Mesothelial cell of epicardium (in vitro differentiated cells): Measurements from ENCODE around the gene OSBPL6. TPM values are rescaled to one million over a fixed set of nuclear protein-coding genes. Genes with fewer than 3 reads are reported as not detected.

ENCODE experiments used
- DNase-seq, 2 experiments: peaks; one replicate each; pipeline ENCODE4 v3.0.0; 2021; ENCODE audit warnings: low spot score in 2 of 2; ENCODE audit not compliant: unreplicated experiment in 2 of 2
- H3K27ac Mint-ChIP-seq: 2 replicates; pipeline ENCODE4 v1.8.0; 2021; ENCODE audit warnings: mixed read lengths
- H3K27me3 Mint-ChIP-seq: 2 replicates; pipeline ENCODE4 v1.8.0; 2021; ENCODE audit warnings: low read depth, mixed read lengths
- H3K36me3 Mint-ChIP-seq: 2 replicates; pipeline ENCODE4 v1.8.0; 2021; ENCODE audit warnings: mixed read lengths
- H3K4me1 Mint-ChIP-seq: 2 replicates; pipeline ENCODE4 v1.8.0; 2021; ENCODE audit warnings: mixed read lengths
- H3K4me3 Mint-ChIP-seq: 2 replicates; pipeline ENCODE4 v1.8.0; 2021; ENCODE audit warnings: mild to moderate bottlenecking, moderate library complexity, mixed read lengths
- H3K9me3 Mint-ChIP-seq: 2 replicates; pipeline ENCODE4 v1.8.0; 2021; ENCODE audit warnings: mixed read lengths
- CTCF ChIP-seq: fragments of 200-600 bp; sonication (generic); IDR thresholded peaks from one replicate; pipeline ENCODE4 v1.5.0; 2021; ENCODE audit warnings: antibody characterized with exemption; ENCODE audit not compliant: unreplicated experiment
- total RNA-seq: library from RNA; stranded (reverse); gene quantifications from 3 replicates; pipeline ENCODE4 v1.2.1, GENCODE V29; 2021

The OSBPL6 gene
- total RNA-seq, 1 donor from 2014 or later = 2.8 TPM

DNA sequence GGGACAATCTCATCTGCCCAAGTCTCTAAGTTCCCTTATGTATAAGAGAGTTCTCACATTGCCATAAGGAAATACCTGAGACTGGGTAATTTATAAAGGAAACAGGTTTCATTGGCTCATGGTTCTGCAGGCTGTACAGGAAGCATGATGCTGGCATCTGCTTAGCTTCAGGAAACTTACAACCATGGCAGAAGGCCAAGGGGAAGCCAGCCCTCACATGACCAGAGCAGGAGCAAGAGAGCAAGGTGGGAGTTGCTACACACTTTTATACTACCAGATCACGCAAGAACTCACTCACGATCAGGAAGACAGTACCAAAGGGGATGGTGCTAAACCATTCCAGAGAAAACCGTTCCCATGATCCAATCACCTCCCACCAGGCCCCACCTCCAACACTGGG, 182.7 kb downstream of the OSBPL6 start:
- H3K27ac Mint-ChIP-seq = no peak overlapping the region

GRCh38 chr2:178379162-178380004, 185.1 kb downstream of the OSBPL6 start:
- Mint-ChIP-seq H3K27ac (no peak overlapping the region), H3K27me3 (no peaks in the 10 kb centered on the region), H3K4me3 (no peak overlapping the region), H3K9me3 (no peaks in the 10 kb centered on the region), H3K36me3 (no peaks in the 10 kb centered on the region), H3K4me1 (peaks cover 6% of the 10 kb centered on the region)
- TF ChIP-seq CTCF = no peak
- DNase-seq = no peak

More for the DNA sequence above, 182.7 kb downstream of the OSBPL6 start:
- TF ChIP-seq CTCF = no peak
- Mint-ChIP-seq H3K9me3 (no peaks in the 10 kb centered on the region), H3K4me3 (no peak overlapping the region), H3K4me1 (peaks cover 6% of the 10 kb centered on the region), H3K36me3 (no peaks in the 10 kb centered on the region), H3K27me3 (no peaks in the 10 kb centered on the region)
- no peak for DNase-seq

DNA sequence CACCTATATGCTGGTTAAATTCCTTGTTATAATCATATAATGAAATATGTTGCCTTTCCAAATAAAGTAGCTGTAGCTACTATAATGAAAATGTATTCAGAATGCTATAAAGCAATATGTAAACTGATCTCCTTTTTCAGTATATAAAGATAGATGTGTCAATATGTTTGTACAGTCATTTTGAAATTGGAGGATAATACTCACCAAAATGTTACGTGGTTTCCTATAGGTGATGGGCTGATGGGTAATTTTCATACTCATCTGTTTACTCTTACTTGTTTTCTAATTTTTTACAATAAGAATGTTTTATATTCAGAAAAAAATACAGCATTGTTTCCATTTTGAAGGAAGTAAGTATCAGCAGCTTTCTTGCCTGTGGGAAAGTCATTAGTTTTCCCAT, 186.5 kb downstream of the OSBPL6 start:
- TF ChIP-seq CTCF = no peak
- no peak overlapping the region for H3K4me3 Mint-ChIP-seq
- no peak overlapping the region for H3K27ac Mint-ChIP-seq
- DNase-seq = no peak
- no peaks in the 10 kb centered on the region for H3K27me3 Mint-ChIP-seq
- peaks cover 6% of the 10 kb centered on the region for H3K4me1 Mint-ChIP-seq
- no peaks in the 10 kb centered on the region for H3K9me3 Mint-ChIP-seq
- no peaks in the 10 kb centered on the region for H3K36me3 Mint-ChIP-seq

DNA sequence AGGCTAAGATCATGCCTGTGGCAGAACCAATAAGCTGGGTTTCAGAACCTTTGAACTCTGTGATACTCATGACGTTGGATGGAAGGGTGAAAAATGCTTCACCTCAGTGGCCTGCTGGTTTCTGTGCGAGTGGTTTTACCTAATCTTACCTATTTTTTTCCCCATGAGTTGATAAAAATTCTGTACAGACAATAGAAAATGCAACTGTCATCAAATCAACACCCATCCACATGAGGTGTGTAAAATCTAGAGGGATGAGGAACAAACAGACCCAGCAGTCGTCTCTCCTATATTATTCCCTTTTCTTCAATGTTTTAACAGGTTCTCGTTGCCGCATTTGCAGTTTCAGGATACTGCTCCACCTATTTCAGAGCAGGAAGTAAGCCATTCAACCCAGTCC, 189.4 kb downstream of the OSBPL6 start:
- no peaks in the 10 kb centered on the region for H3K9me3 Mint-ChIP-seq
- H3K27me3 Mint-ChIP-seq = no peaks in the 10 kb centered on the region
- peaks cover 6% of the 10 kb centered on the region for H3K4me1 Mint-ChIP-seq
- DNase-seq = no peak
- H3K27ac Mint-ChIP-seq = no peak overlapping the region
- no peak overlapping the region for H3K4me3 Mint-ChIP-seq
- H3K36me3 Mint-ChIP-seq = no peaks in the 10 kb centered on the region
- TF ChIP-seq CTCF = no peak

DNA sequence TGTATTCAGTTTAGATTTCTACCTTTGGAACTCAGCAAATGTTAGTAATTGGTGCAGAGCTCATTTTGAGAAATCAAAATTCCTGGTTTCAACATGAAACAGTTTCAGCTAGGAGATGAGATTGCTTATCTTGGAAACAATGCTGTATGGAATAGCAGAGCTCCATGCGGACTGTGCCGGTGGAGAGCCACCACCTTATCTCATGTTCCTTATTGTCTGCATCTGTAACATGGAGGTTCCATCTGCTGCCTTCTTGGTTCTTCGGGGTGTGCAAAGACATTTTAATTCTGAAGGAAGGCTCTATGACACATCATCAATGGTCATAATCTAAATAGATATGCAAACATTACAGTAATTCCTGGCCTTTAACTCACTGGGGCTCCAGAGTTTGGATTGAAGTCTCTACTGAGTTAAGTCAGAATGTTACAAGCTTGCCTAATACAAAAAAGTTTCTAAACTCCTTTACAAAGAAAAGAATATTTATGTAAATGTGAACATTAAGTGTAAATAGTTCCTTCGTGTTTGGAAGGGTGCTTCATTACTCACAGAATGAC, 191.4 kb downstream of the OSBPL6 start:
- no peak overlapping the region for H3K4me3 Mint-ChIP-seq
- no peak for TF ChIP-seq CTCF

More for the DNA sequence above, 191.4 kb downstream of the OSBPL6 start:
- no peaks in the 10 kb centered on the region for H3K9me3 Mint-ChIP-seq
- no peak overlapping the region for H3K27ac Mint-ChIP-seq
- H3K27me3 Mint-ChIP-seq = no peaks in the 10 kb centered on the region
- no peaks in the 10 kb centered on the region for H3K36me3 Mint-ChIP-seq
- no peak for DNase-seq
- no peaks in the 10 kb centered on the region for H3K4me1 Mint-ChIP-seq
